ENCODE data around the gene LRRN2.
"Not testable (repeated sequence)": the region's sequence is repeated elsewhere in the genome, so short reads cannot be mapped to it uniquely, and the experiment has no call there.

LRRN2 gene

GRCh38 chr1:204685236-204686006 lies at the start of gene LRRN2:
Gene LRRN2, minus strand, starts transcription at chr1:204685738. Its CDS starts 65,746 bp downstream, at chr1:204619992.
- no peak for DNase-seq

GRCh38 chr1:204735042-204735441 lies 49.5 kb upstream of the LRRN2 start:
- no peak for DNase-seq

GRCh38 chr1:204733869-204734596 lies 48.5 kb upstream of the LRRN2 start:
- DNase-seq: no peak

- no peak for DNase-seq
Measured at GRCh38 chr1:204733289-204733688, 47.8 kb upstream of the LRRN2 start.

GRCh38 chr1:204731985-204732575 lies 46.5 kb upstream of the LRRN2 start:
- DNase-seq: no peak

- no peak for DNase-seq
Measured at GRCh38 chr1:204731509-204731908, 46.0 kb upstream of the LRRN2 start.

GRCh38 chr1:204730826-204731459 lies 45.4 kb upstream of the LRRN2 start:
- no peak for DNase-seq

- no peak for DNase-seq
Measured at GRCh38 chr1:204729516-204729915, 44.0 kb upstream of the LRRN2 start.

GRCh38 chr1:204728456-204728855 lies 42.9 kb upstream of the LRRN2 start:
- DNase-seq: no peak

- no peak for DNase-seq
Measured at GRCh38 chr1:204728045-204728444, 42.5 kb upstream of the LRRN2 start.

GRCh38 chr1:204727438-204727837 lies 41.9 kb upstream of the LRRN2 start:
- DNase-seq: not testable (repeated sequence)

GRCh38 chr1:204726478-204726877 lies 40.9 kb upstream of the LRRN2 start:
- DNase-seq: no peak

- DNase-seq: no peak
Measured at GRCh38 chr1:204725821-204726448, 40.4 kb upstream of the LRRN2 start.

- DNase-seq: no peak
Measured at GRCh38 chr1:204723131-204723787, 37.7 kb upstream of the LRRN2 start.

- DNase-seq: no peak
Measured at GRCh38 chr1:204721373-204722055, 36.0 kb upstream of the LRRN2 start.

GRCh38 chr1:204716660-204717059 lies 31.1 kb upstream of the LRRN2 start:
- no peak for DNase-seq

GRCh38 chr1:204714861-204715511 lies 29.4 kb upstream of the LRRN2 start:
- no peak for DNase-seq

GRCh38 chr1:204714194-204714860 lies 28.8 kb upstream of the LRRN2 start:
- DNase-seq: no peak

GRCh38 chr1:204713541-204713940 lies 28.0 kb upstream of the LRRN2 start:
- no peak for DNase-seq

- DNase-seq: no peak
Measured at GRCh38 chr1:204712708-204713430, 27.3 kb upstream of the LRRN2 start.

Data from CD4-positive, alpha-beta T cell treated with Interleukin-12 subunit alpha and Interleukin-12 subunit beta, for 1 hour (primary cell).